Cardiac fibroblast (primary cell): ENCODE measurements around the gene FKBP6.
A peak's percentile ranks its signal among the peaks of the same experiment; 100 is the strongest.
"Not testable (repeated sequence)": the region's sequence is repeated elsewhere in the genome, so short reads cannot be mapped to it uniquely, and the experiment has no call there.

ENCODE experiments used
- DNase-seq, 2 donors: peaks; one replicate each; pipeline versions ENCODE4 v3.0.0 to v3.0.0-alpha.2; 2010; ENCODE audit warnings: low read depth in 2 of 2
- H3K4me3 ChIP-seq, 2 donors: replicated peaks in 1 of 2; 1 replicate in 1 of 2; 2 replicates in 1 of 2; pipeline ENCODE4 v1.5.1; 2011; ENCODE audit warnings: low read depth in 2 of 2, low read length in 2 of 2, mild to moderate bottlenecking in 2 of 2, moderate library complexity in 1 of 2
- TF ChIP-seq, protein P1 (sequence below): IDR thresholded peaks from one replicate; pipeline ENCODE4 v1.5.1; 2011; ENCODE audit warnings: low read depth, mild to moderate bottlenecking, low read length, inconsistent platforms

FKBP6 gene

DNA sequence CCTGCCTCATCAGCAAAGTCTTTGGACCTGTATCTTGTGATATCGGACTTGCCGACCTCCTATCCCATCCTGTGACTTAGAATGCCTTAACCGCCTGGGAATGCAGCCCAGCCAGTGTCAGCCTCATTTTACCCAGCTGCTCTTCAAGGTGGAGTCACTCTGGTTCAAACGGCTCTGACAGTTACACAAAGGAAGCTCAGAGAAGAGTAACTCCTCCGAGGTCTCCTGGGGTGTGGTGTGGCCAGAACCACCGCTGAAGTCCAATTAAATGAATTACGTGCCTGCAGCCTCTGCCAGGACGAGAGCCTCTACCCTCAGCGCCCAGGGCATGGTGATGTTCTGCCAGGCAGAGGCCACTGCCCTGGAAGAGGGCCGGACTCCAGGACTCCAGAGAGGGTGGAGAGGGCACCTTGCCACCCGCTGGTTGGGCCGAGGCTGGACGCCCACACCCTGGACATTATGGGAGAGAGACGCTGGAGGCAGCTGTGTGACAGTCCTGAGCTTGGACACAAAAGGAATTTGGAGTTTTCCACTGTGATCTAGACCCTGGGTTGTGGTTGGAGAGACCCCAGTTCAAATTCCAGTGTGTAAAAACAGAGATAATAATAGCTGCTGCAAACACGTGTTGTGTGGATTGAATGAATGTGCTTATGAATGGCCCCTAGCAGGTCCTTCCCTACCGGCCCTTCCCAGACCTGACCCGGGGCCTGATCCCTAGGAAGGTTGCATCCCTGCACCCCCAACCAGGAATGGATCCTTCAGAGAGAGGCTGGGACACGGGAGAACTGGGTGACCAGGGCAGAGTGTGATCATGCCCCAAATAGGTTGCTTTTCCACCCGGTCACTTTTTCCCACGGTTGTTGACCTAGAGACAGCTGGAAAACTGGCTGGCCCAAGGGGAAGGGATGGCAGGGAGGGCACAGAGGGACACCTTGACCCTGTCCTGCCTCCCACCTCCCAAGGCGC lies 67.9 kb downstream of the FKBP6 start:
- no peak overlapping the region for H3K4me3 ChIP-seq
- DNase-seq: no peak
- TF ChIP-seq, protein P1, sequence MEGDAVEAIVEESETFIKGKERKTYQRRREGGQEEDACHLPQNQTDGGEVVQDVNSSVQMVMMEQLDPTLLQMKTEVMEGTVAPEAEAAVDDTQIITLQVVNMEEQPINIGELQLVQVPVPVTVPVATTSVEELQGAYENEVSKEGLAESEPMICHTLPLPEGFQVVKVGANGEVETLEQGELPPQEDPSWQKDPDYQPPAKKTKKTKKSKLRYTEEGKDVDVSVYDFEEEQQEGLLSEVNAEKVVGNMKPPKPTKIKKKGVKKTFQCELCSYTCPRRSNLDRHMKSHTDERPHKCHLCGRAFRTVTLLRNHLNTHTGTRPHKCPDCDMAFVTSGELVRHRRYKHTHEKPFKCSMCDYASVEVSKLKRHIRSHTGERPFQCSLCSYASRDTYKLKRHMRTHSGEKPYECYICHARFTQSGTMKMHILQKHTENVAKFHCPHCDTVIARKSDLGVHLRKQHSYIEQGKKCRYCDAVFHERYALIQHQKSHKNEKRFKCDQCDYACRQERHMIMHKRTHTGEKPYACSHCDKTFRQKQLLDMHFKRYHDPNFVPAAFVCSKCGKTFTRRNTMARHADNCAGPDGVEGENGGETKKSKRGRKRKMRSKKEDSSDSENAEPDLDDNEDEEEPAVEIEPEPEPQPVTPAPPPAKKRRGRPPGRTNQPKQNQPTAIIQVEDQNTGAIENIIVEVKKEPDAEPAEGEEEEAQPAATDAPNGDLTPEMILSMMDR: no peak

DNA sequence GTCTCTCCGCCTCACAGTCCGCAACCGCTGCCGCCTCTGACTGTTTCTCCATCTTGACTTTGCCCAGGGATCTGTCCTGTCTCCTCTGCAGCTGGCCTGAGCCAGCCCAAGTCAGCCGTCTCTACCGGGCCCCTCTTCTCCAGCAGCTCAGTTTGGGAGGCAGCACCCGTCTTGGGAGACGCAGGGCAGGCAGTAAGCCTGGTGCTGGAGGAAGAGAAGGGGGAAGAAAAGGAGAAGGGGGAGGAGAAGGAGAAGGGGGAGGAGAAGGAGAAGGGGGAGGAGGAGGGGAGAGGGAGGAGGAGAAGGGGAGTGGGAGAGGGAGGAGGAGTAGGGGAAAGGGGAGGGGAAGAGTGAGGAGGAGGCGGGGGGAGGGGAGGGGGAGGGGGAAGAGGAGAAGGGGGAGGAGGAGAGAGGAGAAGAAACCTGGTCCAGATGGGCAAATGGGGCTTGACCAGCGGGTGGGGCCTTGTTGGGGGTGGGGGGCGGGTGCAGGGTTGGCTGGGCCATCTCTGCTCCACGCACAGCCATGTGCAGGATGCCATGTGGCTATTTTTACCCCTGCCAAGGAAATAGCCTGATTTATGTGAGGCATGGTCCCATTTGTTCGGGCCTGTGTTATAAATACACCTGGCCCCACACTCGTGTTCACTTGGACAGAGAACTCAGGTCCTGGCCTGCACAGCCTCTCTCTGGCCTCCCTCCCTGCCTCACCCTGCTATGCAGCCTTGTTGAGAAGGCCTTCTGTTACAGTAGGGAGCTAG lies 69.7 kb downstream of the FKBP6 start:
- TF ChIP-seq, protein P1: no peak
- no peak for DNase-seq
- H3K4me3 ChIP-seq: no peak overlapping the region

GRCh38 chr7:73399185-73400050 lies 71.5 kb downstream of the FKBP6 start:
- H3K4me3 ChIP-seq: peak overlapping the region; percentile 13 to 32
- peak; percentile 83 to 87 for DNase-seq

- DNase-seq, H3K4me3 ChIP-seq: not testable (repeated sequence)
Observed at GRCh38 chr7:73404860-73405259, 76.9 kb downstream of the FKBP6 start.
